GM10266 (cell line): Measurements from ENCODE around the gene LILRA6.
"Not testable (repeated sequence)": the region's sequence is repeated elsewhere in the genome, so short reads cannot be mapped to it uniquely, and the experiment has no call there.

Experiments used
- DNase-seq: peaks from one replicate; pipeline ENCODE4 v3.0.0; 2012; ENCODE audit errors: extremely low spot score
- TF ChIP-seq, protein P1 (sequence below): IDR thresholded peaks from 2 replicates; pipeline ENCODE4 v1.5.1; 2012; ENCODE audit warnings: mild to moderate bottlenecking, low read depth; ENCODE audit not compliant: control insufficient read depth, insufficient read depth; ENCODE audit errors: missing control alignments

LILRA6 gene

DNA sequence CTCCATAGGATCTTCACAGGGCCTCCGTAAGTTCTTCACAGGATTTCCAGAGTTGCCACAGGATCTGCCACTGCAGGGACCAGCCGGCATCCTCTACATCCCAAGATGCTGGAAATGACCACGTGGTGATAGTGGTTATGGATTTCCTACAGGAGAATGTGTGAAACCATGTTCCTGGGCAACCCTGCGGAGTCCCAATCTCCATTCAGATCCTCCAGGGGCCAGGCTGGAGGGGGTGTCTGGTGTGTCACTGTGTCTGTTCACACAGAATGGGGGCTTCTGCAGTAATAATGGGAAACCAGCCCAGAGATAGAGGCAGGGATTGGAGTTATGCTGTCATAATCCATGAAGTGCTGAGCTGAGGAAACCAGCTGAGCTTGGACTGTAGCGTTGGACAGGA is 8.6 kb downstream of the LILRA6 start:
- TF ChIP-seq, protein P1, sequence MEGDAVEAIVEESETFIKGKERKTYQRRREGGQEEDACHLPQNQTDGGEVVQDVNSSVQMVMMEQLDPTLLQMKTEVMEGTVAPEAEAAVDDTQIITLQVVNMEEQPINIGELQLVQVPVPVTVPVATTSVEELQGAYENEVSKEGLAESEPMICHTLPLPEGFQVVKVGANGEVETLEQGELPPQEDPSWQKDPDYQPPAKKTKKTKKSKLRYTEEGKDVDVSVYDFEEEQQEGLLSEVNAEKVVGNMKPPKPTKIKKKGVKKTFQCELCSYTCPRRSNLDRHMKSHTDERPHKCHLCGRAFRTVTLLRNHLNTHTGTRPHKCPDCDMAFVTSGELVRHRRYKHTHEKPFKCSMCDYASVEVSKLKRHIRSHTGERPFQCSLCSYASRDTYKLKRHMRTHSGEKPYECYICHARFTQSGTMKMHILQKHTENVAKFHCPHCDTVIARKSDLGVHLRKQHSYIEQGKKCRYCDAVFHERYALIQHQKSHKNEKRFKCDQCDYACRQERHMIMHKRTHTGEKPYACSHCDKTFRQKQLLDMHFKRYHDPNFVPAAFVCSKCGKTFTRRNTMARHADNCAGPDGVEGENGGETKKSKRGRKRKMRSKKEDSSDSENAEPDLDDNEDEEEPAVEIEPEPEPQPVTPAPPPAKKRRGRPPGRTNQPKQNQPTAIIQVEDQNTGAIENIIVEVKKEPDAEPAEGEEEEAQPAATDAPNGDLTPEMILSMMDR = no peak

DNA sequence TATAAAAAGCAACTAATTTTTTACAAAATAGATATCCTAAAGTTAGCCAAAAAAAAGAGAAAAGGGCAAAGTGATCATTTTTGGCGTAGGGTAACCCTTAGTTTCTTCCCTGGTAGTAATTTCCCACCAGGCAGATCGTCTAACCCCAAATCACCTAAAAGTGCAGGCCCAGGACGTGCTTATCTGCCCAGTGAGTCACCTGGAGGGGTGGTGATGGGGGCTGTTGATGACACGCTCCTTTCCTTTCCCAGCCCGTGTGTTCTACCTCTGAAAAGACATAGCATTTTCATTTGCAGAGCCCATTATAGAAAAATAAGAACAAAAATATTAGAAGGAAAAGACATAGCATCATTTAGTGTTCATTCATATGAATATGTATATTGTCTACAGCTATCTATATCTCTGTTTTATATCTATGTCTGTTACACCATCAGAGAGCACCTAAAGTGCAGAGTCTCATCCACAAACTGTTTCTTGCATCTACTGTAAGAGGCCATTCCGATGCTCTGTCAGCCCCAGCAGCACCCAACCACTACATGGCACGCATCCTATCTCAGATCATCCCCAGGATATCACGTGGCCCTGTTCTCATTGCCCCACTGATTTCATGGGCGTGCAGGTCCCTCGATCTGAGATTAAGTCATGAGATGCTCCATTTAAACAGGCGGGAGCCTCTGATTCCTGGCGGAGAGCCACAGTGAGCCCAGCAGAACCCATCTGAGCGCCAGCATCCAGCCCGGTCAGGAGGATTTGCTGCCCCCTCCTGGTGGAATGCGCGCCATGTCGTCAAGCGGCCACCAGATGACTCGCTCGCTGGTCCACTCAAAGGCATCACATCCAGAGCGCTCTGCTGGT is 11.3 kb downstream of the LILRA6 start:
- peak; percentile 73 for DNase-seq
- TF ChIP-seq, protein P1 = peak; percentile 97

More for the DNA sequence above, 8.6 kb downstream of the LILRA6 start:
- DNase-seq = no peak

GRCh38 chr19:54230031-54230430 is 12.6 kb downstream of the LILRA6 start:
- no peak for DNase-seq
- TF ChIP-seq, protein P1 = no peak

- TF ChIP-seq, protein P1 = no peak
- DNase-seq = no peak
These were observed 13.4 kb downstream of the LILRA6 start for GRCh38 chr19:54229146-54229545.

DNA sequence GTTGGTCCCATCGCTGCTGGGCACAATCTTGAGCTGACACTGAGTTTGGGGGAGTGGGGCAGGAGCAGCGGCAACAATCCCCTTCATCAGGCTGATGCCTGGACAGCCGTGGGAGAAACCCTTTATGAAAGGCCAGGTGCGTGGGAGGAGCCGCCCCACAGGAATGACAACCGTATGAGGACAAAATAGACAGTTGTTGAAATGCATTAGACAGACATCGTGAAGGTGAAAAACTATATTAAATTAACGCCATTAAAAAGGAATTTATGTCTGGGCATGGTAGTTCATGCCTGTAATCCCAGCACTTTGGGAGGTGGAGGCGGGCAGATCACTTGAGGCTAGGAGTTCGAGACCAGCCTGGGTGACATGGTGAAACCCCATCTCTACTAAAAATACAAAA is 18.0 kb downstream of the LILRA6 start:
- DNase-seq = not testable (repeated sequence)

DNA sequence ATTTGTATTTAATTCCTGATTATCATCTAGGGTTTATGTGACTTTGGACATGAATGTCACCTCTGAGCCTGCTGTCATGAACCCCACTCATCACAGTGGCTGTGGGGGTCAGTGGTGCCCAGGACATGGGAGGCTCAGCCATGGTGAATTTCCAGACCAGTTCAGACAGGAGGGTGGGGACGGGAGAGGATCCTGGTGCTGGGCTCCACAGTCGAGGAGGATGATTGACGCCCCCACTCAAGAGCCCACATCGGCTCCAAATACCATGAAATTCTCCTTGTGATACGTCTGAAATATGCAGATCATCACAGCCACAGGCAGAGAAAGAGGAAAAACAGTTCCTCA is 18.7 kb downstream of the LILRA6 start:
- DNase-seq = not testable (repeated sequence)

DNA sequence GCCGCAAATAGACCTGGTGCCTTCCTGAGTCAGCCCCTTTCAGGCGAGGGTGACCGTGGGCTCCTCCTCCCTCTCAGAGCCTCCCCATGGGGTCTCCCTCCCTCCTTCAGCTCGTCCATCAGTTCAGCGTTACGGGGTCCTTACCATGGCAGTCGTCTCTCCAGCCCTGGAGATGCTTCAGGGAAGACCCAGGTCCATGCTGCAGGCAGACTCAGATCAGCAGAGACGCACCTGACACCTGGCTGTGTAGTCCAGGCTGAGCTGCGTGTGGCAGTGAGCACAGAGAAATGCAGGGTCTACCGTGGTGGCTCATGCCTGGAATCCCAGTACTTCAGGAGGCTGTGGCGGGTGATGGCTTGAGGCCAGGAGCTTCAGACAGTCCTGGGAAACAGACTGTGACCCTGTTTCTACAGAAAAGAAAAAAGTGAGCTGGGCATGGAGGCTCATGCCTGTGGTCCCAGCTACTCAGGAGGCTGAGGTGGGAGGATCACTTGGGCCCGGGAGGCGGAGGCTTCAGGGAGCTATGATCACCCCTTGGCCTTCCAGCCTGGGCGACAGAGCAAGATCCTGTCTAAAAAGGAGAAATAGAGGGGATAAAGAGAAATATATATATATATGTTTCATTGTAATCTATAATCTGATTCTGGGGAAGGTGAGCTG is 19.2 kb downstream of the LILRA6 start:
- not testable (repeated sequence) for DNase-seq

DNA sequence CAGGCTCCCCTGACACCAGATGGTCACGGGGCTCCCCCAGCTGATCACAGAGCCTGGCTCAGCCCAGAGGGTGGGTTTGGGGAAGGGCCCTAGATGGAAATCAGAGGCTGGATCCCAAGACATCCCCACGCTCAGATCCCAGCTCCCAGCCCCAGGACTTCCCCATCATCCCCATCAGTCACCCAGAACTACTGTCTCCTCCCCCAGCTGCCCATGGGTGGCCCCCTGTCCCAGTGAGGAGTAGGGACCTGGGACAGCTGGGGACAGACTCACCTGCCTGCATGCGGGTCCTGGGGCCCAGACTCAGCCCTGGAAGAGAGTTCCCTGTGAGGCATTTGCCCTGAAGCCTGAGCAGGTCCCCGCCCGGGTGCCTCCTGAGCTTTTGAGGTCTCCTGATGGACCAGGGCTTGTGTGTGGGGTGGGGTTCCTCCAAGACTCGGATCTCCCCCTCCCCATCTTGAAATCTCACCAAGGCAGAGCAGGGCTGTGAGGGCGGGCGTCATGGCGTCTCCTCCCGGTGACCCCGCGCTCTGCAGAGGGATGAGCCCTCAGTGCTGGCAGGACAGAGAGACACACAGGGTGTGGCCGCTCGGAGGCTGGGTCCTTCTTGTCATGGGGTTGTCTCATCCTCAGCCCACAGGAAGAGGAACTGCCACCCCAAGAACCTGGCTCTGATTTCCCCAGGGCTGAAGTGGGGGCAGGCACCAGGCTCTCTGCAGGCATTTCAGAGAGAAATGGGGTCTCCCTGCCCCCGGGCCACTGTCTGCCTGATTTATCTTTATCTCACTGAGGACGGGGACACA is 19.9 kb downstream of the LILRA6 start, which contains the start of gene LILRB3:
Gene LILRB3 (minus strand): TSS at position 534 of the 803 bp plus-strand sequence. CDS start 31 bp downstream, at position 503.
- DNase-seq = not testable (repeated sequence)

DNA sequence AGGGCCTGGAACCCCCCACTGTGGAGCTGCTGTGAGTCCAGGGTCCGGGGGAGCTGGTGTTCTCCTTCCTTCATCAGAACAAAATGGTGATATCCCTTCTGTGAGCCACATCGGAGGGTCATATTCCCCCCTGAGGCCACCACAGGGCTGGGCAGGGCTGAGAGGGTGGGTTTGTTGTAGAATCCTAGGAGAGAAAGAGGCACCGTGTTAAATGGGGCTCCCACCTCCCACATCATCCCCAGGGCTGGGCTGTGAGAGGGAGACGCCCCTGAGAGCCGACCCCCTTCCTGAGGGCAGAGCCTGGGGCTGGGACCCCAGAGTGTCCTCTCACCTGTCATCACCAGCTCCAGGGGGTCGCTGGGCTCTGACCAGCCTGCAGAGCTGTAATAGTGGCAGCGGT is 20.6 kb downstream of the LILRA6 start:
- not testable (repeated sequence) for DNase-seq

DNA sequence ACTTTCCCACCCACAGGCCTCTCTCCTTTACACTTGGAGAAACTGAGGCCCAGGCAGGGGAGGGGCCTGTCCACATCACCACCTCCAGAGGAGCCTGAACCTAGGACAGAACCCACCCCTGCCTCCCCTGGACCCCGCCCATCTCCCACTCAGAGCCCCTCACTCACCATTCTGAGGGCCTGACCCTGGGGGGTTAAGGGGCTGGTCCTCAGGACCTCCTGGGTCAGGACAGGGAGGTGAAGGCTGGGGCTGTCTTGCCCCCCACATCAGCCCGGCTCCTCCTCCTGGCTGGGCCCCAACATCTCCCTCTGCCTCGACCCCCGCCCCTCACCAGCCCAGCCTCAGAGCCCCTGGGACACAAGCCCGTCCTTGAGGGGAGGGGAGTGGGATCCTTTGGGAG is 22.9 kb downstream of the LILRA6 start:
- DNase-seq = not testable (repeated sequence)
